ENCODE data around the gene MSRB2. TPM values are rescaled to one million over a fixed set of nuclear protein-coding genes. Genes with fewer than 3 reads are reported as not detected.

MSRB2 gene
- total and polyA plus RNA-seq, 2 of the 8 experiments (the other 6 are each of a cell fraction or from before 2014, with no cell fraction given) = 11.0 to 13.9 TPM

GRCh38 chr10:23110722-23111516, 15.5 kb downstream of the MSRB2 start:
- CTCF ChIA-PET (ENCODE audit: partially characterized antibody) = interaction anchor here (1.1 kb wide), 1 partner anchor 35 kb away, joined by 3 read pairs; no protein-coding TSS in a partner anchor
- Histone ChIP-seq H3K79me1 (ENCODE audit: low read depth, low read length) (no peaks in the 10 kb centered on the region), H3K36me3 (ENCODE audit: control insufficient read depth in 2 of 4, insufficient read depth in 4 of 4, low read length in 3 of 4) (0 out of 8 replicates have a peak, but pooled peaks cover 0 to 2% (median 0%) of the 10 kb centered on the region in 4 experiments), H2BK15ac (ENCODE audit: low read length) (no peak overlapping the region), H2BK12ac (ENCODE audit: low read depth, low read length) (no peak overlapping the region), H2BK20ac (ENCODE audit: low read length) (no peak overlapping the region), H3K18ac (ENCODE audit: extremely low read depth, low read length) (no peak overlapping the region), H2BK5ac (ENCODE audit: low read depth, low read length) (no peak overlapping the region), H4K8ac (ENCODE audit: extremely low read depth, insufficient read depth, low read length) (no peak overlapping the region), H3K14ac (ENCODE audit: insufficient read length) (no peak overlapping the region), H3K4ac (replicated peaks; ENCODE audit: insufficient read length, low read depth, low read length) (no peak overlapping the region), H3K4me2 (ENCODE audit: insufficient read depth in 1 of 2, low read depth in 2 of 2, low read length in 2 of 2) (no peak overlapping the region), H2AK5ac (ENCODE audit: low read depth, low read length) (no peak overlapping the region), H3K79me2 (ENCODE audit: control insufficient read depth in 1 of 2, insufficient read depth in 2 of 2, low read length in 2 of 2) (no peaks in the 10 kb centered on the region), H3K27me3 (replicated peaks in 1 of 4; ENCODE audit: control insufficient read depth in 3 of 4, extremely low read depth in 1 of 4, insufficient read depth in 3 of 4, low read length in 3 of 4) (no peaks in the 10 kb centered on the region), H4K5ac (ENCODE audit: insufficient read length, low read depth, low read length) (no peak overlapping the region), H3K23me2 (ENCODE audit: low read depth, low read length) (no peaks in the 10 kb centered on the region), H3K9me3 (ENCODE audit: insufficient read depth in 2 of 2, low read depth in 1 of 2, low read length in 1 of 2) (no peaks in the 10 kb centered on the region), H4K20me1 (replicated peaks in 1 of 2; ENCODE audit: control insufficient read depth in 1 of 2, insufficient read depth in 2 of 2, low read length in 2 of 2) (no peaks in the 10 kb centered on the region), H4K91ac (replicated peaks; ENCODE audit: insufficient read length, low read length) (no peak overlapping the region), H2BK120ac (replicated peaks; ENCODE audit: low read depth, low read length) (no peak overlapping the region), H3K23ac (ENCODE audit: insufficient read length) (no peak overlapping the region), H3K9ac (replicated peaks in 1 of 4; ENCODE audit: extremely low read depth in 1 of 4, low read depth in 3 of 4, low read length in 3 of 4) (no peak overlapping the region), H2AFZ (ENCODE audit: low read length) (no peak overlapping the region), H3K4me3 (ENCODE audit: extremely low read depth in 1 of 4, insufficient read depth in 2 of 4, low read depth in 3 of 4, low read length in 4 of 4) (no peak overlapping the region), H3K4me1 (replicated peaks in 1 of 4; ENCODE audit: control insufficient read depth in 3 of 4, insufficient read depth in 4 of 4, low read length in 3 of 4) (peaks cover 0 to 5% (median under 1%) of the 10 kb centered on the region in 4 experiments; a peak in 2 of 7 replicates), H3K56ac (replicated peaks; ENCODE audit: insufficient read length, low read depth, low read length) (no peak overlapping the region), H3K27ac (ENCODE audit: low read depth, low read length) (no peak overlapping the region)
- POLR2A ChIA-PET (ENCODE audit: partially characterized antibody) = interaction anchor here (1.4 kb wide), 1 partner anchor 14 kb away, joined by 3 read pairs; no protein-coding TSS in a partner anchor
- FAIRE-seq (no peak), DNase-seq (ENCODE audit: low read depth in 1 of 2, low spot score in 2 of 2) (no peak)
- WGBS, 2 experiments (ENCODE audit: extremely low coverage in 1 of 2, insufficient coverage in 1 of 2, insufficient read length in 1 of 2, insufficient replicate concordance in 2 of 2, low coverage in 1 of 2, low lambda C conversion rate in 2 of 2, missing lambda C conversion rate in 1 of 2) = 88% methylated on average over 13 of the region's 13 CpGs; no CpG with 5 or more reads in 1 of the 2 experiments
- TF ChIP-seq CEBPB (IDR thresholded peaks at IDR 0.05; ENCODE audit: low read depth, low read length) (no peak), EZH2 (IDR thresholded peaks at IDR 0.05; ENCODE audit: low read depth, low read length, severe bottlenecking) (no peak), CBX8 (IDR thresholded peaks at IDR 0.05; ENCODE audit: borderline replicate concordance, low read depth, low read length) (no peak), BCL11A (IDR thresholded peaks at IDR 0.05; ENCODE audit: low read depth in 2 of 2, low read length in 2 of 2) (no peak), NANOG (IDR thresholded peaks at IDR 0.05; ENCODE audit: insufficient read depth, low read depth, low read length, poor library complexity, severe bottlenecking) (no peak), KDM5A (IDR thresholded peaks at IDR 0.05; ENCODE audit: low read length) (no peak), CHD2 (IDR thresholded peaks at IDR 0.05; ENCODE audit: low read length) (no peak), KDM1A (IDR thresholded peaks at IDR 0.05; ENCODE audit: borderline replicate concordance, low read length) (no peak), SIN3A (conservative IDR thresholded peaks at IDR 0.05 in 1 of 2, IDR thresholded peaks at IDR 0.05 in 1 of 2; ENCODE audit: low read depth in 1 of 2, low read length in 2 of 2) (no peak), ATF3 (IDR thresholded peaks at IDR 0.05; ENCODE audit: insufficient read depth, low read depth, low read length) (no peak), SRF (IDR thresholded peaks at IDR 0.05; ENCODE audit: low read depth, low read length) (no peak)
